MCF 10A (cell line): Measurements from ENCODE around the gene FKBP2. TPM values are rescaled to one million over a fixed set of nuclear protein-coding genes. Genes with fewer than 3 reads are reported as not detected.

Experiments
- BruUV-seq: library from RNA; stranded (reverse); fragments of 400-500 nt; replicated peaks from 2 replicates; lab custom pipeline; 2021; lab: Mats Ljungman, UMichigan
- CTCF ChIA-PET: fragments of 300-600 bp; sonication (Branson Sonifier 250); formaldehyde crosslinking; extraction: SDS; loops from one replicate; lab custom pipeline; 2021; ENCODE audit warnings: antibody characterized with exemption, inconsistent platforms; lab: Yijun Ruan, JAX
- POLR2A ChIA-PET: fragments of 300-600, 350-650 bp; sonication (Branson Sonifier 250); formaldehyde crosslinking; extraction: SDS; loops from one replicate; lab custom pipeline; 2020; ENCODE audit warnings: antibody characterized with exemption, inconsistent platforms; lab: Yijun Ruan, JAX
- DNase-seq: peaks from one replicate; pipeline ENCODE4 v3.0.0-alpha.2; 2018; ENCODE audit not compliant: unreplicated experiment
- H3K27ac Mint-ChIP-seq: one replicate; pipeline ENCODE4 v1.8.0; 2022; ENCODE audit warnings: mild to moderate bottlenecking, low read depth, mixed read lengths; ENCODE audit not compliant: unreplicated experiment
- H3K27me3 Mint-ChIP-seq: one replicate; pipeline ENCODE4 v1.8.0; 2022; ENCODE audit warnings: mixed read lengths; ENCODE audit not compliant: insufficient read depth, unreplicated experiment
- H3K36me3 Mint-ChIP-seq: one replicate; pipeline ENCODE4 v1.8.0; 2022; ENCODE audit warnings: mild to moderate bottlenecking, moderate library complexity, mixed read lengths; ENCODE audit not compliant: insufficient read depth, unreplicated experiment
- H3K4me1 Mint-ChIP-seq: one replicate; pipeline ENCODE4 v1.8.0; 2022; ENCODE audit warnings: mixed read lengths; ENCODE audit not compliant: insufficient read depth, unreplicated experiment
- H3K4me3 Mint-ChIP-seq: one replicate; pipeline ENCODE4 v1.8.0; 2022; ENCODE audit warnings: mild to moderate bottlenecking, moderate library complexity, mixed read lengths; ENCODE audit not compliant: unreplicated experiment
- H3K9me3 Mint-ChIP-seq: one replicate; pipeline ENCODE4 v1.8.0; 2022; ENCODE audit warnings: mixed read lengths; ENCODE audit not compliant: unreplicated experiment
- CTCF ChIP-seq: fragments of 200-600 bp; IDR thresholded peaks from one replicate; pipeline ENCODE4 v1.8.0; 2022; ENCODE audit warnings: antibody characterized with exemption, mild to moderate bottlenecking; ENCODE audit not compliant: unreplicated experiment
- intact Hi-C: fragments of 100-400 bp; cut with micrococcal nuclease; formaldehyde crosslinking; loops from 2 replicates; pipeline ENCODE4 v1.14.1; 2022
- total RNA-seq: library from RNA; stranded (reverse); gene quantifications from 2 replicates; pipeline ENCODE4 v1.2.3, GENCODE V29; 2022

Gene FKBP2
- total RNA-seq, 1 experiment from 2014 or later = 86.0 TPM

DNA sequence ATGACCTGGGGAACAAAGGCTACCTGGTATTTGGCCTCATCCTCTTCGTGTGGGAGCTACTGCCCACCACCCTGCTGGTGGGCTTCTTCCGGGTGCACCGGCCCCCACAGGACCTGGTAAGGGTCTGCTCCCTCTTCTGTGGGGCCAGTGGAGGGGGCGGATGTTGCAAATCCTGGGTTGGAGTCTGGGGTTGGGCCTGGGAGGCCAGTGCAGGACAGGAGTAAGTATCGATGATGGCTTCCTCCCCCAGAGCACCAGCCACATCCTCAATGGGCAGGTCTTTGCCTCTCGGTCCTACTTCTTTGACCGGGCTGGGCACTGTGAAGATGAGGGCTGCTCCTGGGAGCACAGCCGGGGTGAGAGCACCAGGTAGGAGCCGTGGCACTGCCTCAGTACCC lies 47.5 kb downstream of the FKBP2 start:
- BruUV-seq = no TSS peak

GRCh38 chr11:64289002-64289564 lies 48.2 kb downstream of the FKBP2 start:
- no peak for TF ChIP-seq CTCF
- CTCF ChIA-PET = interaction anchor here (0.7 to 9.9 kb wide), 3 partner anchors 14 to 17 kb away, joined by 3 to 96 read pairs (median 3); partner anchors contain the start of gene CATSPERZ
- intact Hi-C loops = loop anchor here (5.0 kb wide), 2 partner anchors 37 to 102 kb away; partner anchors contain the start of genes PLCB3 and STIP1
- POLR2A ChIA-PET = interaction anchor here (0.5 to 1.5 kb wide), 3 partner anchors 12 to 191 kb away, joined by 3 to 8 read pairs (median 4); no protein-coding TSS in a partner anchor
- Mint-ChIP-seq H3K9me3 (no peaks in the 10 kb centered on the region), H3K4me1 (peaks cover 15% of the 10 kb centered on the region), H3K27me3 (peaks cover 11% of the 10 kb centered on the region), H3K27ac (no peak overlapping the region), H3K36me3 (peaks cover 13% of the 10 kb centered on the region), H3K4me3 (no peak overlapping the region)
- no peak for DNase-seq
- BruUV-seq = no TSS peak

More for the DNA sequence above, 47.5 kb downstream of the FKBP2 start:
- Mint-ChIP-seq H3K9me3 (no peaks in the 10 kb centered on the region), H3K4me3 (no peak overlapping the region), H3K4me1 (peaks cover 15% of the 10 kb centered on the region), H3K36me3 (peaks cover 13% of the 10 kb centered on the region), H3K27ac (no peak overlapping the region), H3K27me3 (peaks cover 11% of the 10 kb centered on the region)
- TF ChIP-seq CTCF = no peak
- ChIA-PET CTCF (interaction anchor here (9.9 kb wide), 1 partner anchor 14 kb away, joined by 96 read pairs; the partner anchor contains the start of gene CATSPERZ), POLR2A (interaction anchor here (0.5 to 1.1 kb wide), 2 partner anchors 37 to 190 kb away, joined by 3 to 4 read pairs; partner anchors contain the start of gene PLCB3)
- DNase-seq = no peak
- intact Hi-C loops = loop anchor here (5.0 kb wide), 2 partner anchors 36 to 101 kb away; partner anchors contain the start of genes PLCB3 and STIP1

- no TSS peak for BruUV-seq
- no peak for DNase-seq
- Mint-ChIP-seq H3K36me3 (peaks cover 13% of the 10 kb centered on the region), H3K9me3 (no peaks in the 10 kb centered on the region), H3K4me3 (no peak overlapping the region), H3K27ac (no peak overlapping the region), H3K27me3 (peaks cover 11% of the 10 kb centered on the region), H3K4me1 (peaks cover 15% of the 10 kb centered on the region)
- POLR2A ChIA-PET = interaction anchor here (0.6 to 1.5 kb wide), 3 partner anchors 21 to 47 kb away, joined by 3 to 8 read pairs (median 4); partner anchors contain the start of gene PRDX5
- intact Hi-C loops = no loop called here
- no peak for TF ChIP-seq CTCF
- CTCF ChIA-PET = interaction anchor here (0.6 to 9.9 kb wide), 3 partner anchors 12 to 803 kb away, joined by 3 to 96 read pairs (median 4); partner anchors contain the start of gene CATSPERZ
Measured at GRCh38 chr11:64290352-64291261, 49.7 kb downstream of the FKBP2 start.
